D721Med (cell line): Measurements from ENCODE around the gene HECTD4.
A peak's percentile ranks its signal among the peaks of the same experiment; 100 is the strongest.
"Not testable (repeated sequence)": the region's sequence is repeated elsewhere in the genome, so short reads cannot be mapped to it uniquely, and the experiment has no call there.

Source experiments
- DNase-seq: peaks from one replicate; pipeline ENCODE4 v3.0.0; 2011; ENCODE audit warnings: low spot score; ENCODE audit not compliant: insufficient read length
- FAIRE-seq: peaks from 2 replicates; lab custom pipeline; 2011; peaks lifted over from hg19 to GRCh38; lab: Jason Lieb, UNC
- TF ChIP-seq, protein P1 (sequence below): IDR thresholded peaks from 2 replicates; pipeline ENCODE4 v1.5.1; 2012; ENCODE audit warnings: mild to moderate bottlenecking, control low read depth; ENCODE audit not compliant: insufficient read depth; ENCODE audit errors: missing control alignments

The HECTD4 gene

DNA sequence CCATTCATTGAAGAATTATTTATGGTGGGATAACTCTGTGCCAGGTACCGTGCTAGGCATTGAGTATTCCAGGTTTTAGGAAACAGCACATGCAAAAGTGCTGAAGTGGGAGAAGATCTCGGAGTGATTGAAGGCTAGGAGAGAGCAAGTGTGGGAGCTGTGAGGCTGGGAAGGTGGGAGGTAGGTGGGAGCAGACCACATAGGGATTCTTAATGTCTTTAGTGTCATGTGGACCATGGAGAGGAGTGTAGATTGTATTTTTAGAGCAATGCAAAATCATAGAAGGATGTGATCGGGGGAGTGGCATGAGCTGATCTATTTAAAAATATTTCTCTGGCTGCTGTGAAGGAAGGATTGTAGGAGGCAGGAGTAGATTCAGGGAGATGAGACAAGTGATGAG, 41.9 kb upstream of the HECTD4 start:
- DNase-seq (no peak), FAIRE-seq (no peak)
- TF ChIP-seq, protein P1, sequence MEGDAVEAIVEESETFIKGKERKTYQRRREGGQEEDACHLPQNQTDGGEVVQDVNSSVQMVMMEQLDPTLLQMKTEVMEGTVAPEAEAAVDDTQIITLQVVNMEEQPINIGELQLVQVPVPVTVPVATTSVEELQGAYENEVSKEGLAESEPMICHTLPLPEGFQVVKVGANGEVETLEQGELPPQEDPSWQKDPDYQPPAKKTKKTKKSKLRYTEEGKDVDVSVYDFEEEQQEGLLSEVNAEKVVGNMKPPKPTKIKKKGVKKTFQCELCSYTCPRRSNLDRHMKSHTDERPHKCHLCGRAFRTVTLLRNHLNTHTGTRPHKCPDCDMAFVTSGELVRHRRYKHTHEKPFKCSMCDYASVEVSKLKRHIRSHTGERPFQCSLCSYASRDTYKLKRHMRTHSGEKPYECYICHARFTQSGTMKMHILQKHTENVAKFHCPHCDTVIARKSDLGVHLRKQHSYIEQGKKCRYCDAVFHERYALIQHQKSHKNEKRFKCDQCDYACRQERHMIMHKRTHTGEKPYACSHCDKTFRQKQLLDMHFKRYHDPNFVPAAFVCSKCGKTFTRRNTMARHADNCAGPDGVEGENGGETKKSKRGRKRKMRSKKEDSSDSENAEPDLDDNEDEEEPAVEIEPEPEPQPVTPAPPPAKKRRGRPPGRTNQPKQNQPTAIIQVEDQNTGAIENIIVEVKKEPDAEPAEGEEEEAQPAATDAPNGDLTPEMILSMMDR, result no peak

DNA sequence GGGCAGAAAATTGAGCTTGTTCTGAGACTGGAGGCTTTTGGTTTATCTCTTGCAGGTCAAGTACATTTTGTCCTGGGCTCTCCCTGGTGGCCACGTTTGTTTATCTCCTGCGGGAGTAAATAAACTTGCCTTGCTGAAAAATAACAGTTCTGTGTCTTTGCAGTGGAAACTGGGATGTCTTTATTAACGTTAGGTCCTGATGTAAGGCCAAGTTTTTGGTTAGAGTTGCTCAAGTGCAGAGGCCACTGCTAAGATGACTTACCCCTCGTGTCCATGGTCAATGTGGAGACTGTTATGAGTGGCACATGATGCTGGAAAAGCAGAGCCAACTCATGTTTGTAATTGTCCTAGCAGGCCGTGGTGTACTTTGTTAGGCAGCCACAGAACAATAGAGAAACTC, 40.3 kb upstream of the HECTD4 start:
- TF ChIP-seq, protein P1, result no peak
- no peak for FAIRE-seq
- DNase-seq, result no peak

GRCh38 chr12:112421363-112421762, 39.1 kb upstream of the HECTD4 start:
- TF ChIP-seq, protein P1, result no peak
- DNase-seq (no peak), FAIRE-seq (no peak)

DNA sequence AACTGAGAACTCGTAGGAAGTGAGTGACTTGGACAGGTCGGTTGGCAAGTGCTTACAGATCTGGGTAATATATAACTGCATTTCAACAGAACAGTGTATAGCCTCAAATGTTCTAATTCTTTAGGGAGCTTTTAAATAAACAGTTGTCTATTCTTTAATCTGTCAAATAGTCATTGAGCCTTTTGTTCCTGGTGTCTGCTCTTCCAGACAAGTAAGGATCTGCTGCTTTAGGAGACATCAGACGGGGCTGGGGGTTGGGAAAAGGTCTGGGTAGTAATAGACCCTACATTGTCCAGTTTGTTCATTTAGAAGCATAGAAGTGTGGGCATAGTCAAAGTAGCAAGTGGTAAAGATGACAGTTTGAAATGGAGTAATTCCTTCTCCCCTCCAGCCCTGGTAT, 38.5 kb upstream of the HECTD4 start:
- TF ChIP-seq, protein P1, result no peak
- FAIRE-seq (no peak), DNase-seq (no peak)

DNA sequence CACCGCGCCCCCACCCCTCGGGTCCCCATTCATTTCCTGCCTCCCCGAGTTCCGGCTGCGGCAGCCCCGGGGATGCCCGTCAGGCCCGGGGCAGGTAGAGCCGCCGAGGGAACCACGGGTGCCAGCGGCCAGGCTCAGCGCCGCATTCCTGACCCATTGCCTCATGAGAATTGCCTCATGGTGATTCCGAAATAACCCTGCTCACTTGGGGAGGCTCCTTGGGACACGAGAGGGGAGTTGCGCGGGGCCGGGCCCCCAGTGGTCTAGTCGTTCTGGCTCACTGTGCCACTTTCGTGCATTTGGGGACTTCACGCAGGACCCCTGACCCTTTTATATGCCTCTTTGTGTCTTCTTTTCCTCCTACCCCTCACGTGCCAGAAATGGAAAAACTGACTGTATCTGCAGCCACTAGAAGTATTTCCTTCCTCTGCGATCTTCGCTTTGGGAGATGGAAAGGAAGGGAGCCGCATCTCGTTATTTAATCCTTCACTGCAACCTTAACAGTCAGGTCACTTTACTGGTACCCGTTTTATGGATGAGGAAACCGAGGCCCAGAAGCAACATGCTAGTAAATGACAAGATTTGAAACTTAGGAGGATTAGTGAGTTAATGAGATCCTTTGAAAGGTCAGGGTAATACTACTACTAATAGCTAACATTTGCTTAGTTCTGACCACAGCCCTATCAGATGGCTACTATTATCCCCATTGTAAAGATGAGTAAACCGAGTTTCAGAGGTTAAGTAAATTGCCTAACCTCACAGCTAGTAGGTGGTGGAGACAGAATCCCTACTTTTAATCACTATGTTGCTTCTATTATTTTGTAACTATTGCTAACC, 37.3 kb upstream of the HECTD4 start:
- FAIRE-seq, result no peak
- DNase-seq, result no peak
- TF ChIP-seq, protein P1, result no peak

GRCh38 chr12:112418608-112419296, 36.5 kb upstream of the HECTD4 start, which contains the start of gene PTPN11:
PTPN11 (plus strand) TSS chr12:112418947; CDS start chr12:112419112, 165 bp downstream.
- DNase-seq (peak; percentile 49), FAIRE-seq (no peak)
- TF ChIP-seq, protein P1, result peak; percentile 21

- TF ChIP-seq, protein P1, result no peak
- FAIRE-seq (no peak), DNase-seq (no peak)
These were observed 36.0 kb upstream of the HECTD4 start for GRCh38 chr12:112418273-112418607.

DNA sequence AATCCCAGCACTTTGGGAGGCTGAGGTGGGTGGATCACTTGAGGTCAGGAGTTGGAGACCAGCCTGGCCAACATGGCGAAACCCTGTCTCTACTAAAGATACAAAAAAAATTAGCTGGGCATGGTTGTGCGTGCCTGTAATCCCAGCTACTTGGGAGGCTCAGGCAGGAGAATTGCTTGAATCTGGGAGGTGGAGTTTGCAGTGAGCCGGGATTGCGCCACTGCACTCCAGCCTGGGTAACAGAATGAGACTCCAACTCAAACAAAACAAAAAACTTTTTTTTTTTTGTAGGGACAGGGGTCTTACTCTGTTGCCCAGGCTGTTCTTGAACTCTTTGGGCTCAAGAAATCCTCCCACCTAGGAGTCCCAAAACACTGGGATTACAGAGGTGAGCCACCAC, 33.2 kb upstream of the HECTD4 start:
- DNase-seq, FAIRE-seq: not testable (repeated sequence)
